ENCODE results near the gene KCNMB2. TPM values are rescaled to one million over a fixed set of nuclear protein-coding genes. Genes with fewer than 3 reads are reported as not detected.

KCNMB2 gene
- total RNA-seq, 1 donor from 2014 or later = not detected

DNA sequence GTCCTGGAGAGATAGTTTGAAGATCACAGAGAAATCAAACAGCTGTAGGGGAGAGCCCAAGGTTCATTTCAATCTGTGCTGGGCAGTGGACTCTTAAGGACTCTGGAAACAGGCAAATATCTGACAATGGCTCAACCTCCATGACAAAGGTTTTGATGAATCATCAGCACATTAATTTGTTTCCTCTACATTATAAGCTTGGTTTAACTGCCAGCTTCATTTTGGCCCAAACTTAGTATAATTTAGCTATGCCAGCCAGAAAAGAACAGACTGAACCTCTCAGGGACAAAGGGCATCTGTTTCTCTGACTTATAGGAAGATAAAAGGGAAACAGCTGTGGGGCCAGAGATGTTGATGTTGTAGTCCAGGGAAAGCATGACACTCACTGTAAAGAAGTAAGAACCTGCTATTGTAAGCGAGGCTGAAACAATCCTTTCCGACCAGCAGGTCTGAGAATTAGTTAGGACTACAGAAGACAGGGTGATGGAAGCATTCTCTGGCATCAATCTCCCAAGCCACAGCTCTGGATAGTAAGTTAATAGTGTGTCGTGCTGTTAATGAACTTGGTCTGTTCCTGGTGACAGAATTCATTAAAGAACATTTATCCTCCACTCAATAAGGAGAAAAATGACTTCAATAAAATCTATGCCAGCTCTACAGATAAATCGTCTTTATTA is 110.1 kb downstream of the KCNMB2 start:
- DNase-seq (ENCODE audit: low spot score) = no peak

DNA sequence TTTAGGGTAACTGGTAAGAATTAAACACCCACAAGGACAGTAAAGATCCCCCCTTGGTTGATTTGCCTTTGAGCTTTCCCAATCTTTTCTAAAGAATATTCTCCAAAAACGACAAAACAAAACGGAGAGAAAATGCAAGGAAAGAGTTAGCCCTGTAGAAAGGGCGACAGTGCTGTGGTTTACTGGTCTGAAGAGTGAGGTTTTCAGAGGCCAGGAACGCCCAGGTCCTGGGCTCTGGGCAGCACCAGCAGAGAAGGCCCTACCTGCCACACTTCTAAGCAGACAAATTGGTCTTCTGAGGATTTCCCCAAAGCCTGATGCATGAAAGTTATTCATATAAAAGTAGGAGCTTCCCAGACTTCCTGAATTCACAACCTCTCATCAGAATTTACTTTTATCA is 119.3 kb downstream of the KCNMB2 start:
- no peak for DNase-seq (ENCODE audit: low spot score)

DNA sequence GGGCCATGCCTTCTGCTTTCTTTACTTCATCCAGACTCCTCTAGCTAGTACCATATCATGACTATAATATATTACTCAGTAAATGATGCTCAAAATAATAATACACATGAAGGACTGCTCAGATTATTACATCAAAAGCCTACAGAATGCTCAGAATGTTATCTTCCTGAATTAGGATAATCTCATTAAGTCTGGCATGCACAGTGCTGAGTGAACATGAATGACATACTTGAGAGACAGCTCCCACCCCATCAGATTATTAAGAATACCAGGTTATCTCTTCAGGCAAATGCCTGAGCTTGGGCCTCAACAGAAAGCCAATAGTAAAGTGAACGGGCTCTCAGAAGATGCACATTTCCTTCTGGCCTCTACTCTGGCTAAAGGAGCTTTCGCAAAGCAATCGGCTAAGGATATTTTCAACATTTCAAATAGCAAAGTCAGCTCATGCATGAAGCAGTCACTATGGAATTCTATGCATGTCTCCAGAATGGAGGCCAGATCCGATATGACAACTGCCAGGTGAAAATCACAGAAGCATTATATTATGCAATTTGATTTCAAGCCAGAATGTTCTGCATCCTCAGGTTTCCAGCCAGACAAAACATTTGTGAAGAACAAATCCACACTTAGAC is 122.6 kb downstream of the KCNMB2 start:
- no peak for DNase-seq (ENCODE audit: low spot score)

DNA sequence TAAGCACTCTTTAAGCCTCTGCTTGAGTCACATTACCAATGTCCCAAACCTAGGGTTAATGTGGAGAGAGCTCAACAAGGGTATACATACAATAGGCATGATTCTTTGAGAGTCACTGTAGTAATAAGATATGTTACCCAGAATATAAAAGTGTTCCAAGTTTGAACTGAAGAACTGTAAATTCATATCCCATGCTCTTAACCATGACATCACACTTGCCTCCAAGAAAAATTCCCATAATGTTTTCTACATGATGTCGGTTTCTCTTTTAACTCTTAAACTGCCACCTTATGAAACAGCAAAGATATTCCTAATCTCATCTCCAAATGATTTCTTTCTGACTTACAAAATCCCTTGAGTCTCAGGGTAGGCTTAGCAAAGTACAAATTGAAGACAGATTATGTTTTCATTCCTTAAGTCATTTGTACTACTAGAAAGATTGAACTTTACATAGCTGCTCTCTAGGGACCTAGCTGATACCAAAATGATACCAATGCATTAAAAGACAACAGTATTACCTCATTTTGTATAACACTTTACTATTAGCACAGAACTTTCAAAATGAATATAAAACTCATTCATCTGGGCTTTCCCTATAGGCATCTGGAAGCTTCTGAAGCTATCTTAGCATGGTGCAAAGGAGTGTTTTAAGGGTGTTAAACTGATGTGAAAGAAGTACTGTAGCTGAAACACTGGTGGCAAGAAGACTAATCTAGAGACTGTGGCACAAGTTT is 127.1 kb downstream of the KCNMB2 start:
- DNase-seq (ENCODE audit: low spot score) = no peak

DNA sequence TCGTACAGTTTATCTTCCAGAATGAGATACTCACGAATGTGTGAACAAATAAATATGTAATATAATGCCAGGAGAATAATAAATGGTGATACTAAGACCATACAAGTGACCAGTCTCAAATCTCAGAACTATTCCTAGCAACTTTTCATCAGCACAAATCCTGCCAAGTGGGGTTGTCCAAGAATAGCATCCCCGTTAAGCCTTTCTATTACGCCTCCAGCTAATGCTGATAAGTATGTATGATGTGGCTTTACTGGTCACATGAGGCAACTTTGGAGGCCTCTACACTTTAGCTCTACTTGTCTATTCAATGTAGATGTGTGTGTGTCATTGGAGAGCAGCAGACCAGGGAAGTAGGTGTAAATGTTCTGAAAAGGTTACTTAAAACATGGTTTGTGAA is 129.5 kb downstream of the KCNMB2 start:
- DNase-seq (ENCODE audit: low spot score) = no peak

DNA sequence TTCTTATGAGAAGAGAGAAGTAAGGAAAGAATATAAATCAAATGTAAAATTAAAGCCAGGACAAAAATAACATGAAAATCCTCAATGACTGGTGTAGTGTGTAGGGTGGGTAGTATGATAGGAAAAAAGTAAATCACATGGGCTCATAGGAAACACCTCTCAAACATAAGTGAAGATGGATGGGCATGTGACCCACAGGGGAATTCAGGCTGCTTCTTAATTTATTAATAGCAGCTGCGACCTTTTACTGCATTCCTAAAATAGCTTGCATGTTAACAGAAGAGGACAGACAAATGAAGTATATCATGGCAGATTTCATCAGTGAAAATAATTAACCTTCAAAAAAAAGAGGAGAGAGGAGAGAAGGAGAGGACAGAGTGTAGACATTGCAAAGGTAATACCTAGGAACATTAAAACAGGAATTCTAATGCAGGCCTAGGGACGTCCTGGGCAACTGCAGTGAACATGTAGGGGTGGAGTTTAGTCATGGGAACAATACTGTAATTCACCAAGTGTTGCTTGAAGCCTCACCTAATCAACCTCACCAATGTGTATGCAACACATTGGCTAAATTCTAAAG is 132.9 kb downstream of the KCNMB2 start:
- DNase-seq (ENCODE audit: low spot score) = no peak

DNA sequence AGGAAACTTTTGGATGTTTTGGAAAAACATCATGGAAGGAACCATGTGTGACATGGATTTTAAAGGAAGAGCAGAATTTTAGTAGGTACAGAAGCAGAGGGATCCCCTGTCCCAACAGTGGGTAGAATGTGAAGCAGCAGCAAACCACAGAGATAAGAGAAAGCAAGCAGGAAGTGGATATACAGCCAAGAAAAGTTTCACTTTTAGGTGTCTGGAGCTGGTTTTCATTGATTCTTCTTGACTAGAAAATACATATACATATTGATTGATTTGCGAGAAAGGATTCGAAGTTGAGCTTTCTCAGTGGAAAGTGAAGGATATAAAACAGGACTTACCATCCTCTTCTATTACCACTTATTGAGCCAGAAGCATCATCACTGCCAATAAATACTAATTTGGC is 133.5 kb downstream of the KCNMB2 start:
- DNase-seq (ENCODE audit: low spot score) = no peak

DNA sequence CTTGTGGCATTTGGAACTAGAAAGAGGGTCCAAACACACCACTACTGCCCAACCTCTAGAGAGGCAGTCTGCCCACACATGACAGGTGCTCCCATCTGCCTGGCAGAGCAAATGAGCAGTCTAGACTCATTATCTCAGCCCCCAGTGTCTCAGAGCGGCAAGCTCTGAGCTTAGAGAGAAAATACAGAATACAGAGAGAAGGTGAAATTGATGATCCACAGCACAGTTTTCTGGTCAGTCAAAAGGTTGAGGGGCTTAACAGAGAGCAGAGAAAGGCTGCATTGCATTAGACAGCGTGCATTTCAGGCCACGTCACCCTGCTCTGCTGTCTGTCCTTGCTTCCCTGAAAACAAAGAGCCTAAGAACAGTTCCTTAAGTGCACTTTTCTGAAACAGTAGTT is 135.1 kb downstream of the KCNMB2 start:
- no peak for DNase-seq (ENCODE audit: low spot score)

DNA sequence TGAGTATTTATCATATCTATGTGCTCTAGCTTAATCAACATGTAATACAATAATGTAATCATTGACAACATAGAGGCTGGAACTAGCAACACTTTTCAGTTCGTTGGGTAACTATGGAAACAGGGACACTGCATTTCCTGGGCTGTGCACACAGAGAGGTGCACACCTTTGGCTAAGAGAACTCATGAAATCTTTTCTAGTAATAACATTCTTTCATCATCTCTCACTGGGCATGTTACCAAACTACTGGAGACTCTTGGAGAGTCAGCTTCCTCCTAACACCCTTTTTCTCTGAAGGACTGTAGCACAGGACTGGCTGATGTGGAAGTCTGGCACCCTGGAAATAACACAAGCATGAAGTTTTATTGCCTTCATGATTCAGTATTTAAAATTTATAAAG is 135.6 kb downstream of the KCNMB2 start:
- DNase-seq (ENCODE audit: low spot score) = no peak

DNA sequence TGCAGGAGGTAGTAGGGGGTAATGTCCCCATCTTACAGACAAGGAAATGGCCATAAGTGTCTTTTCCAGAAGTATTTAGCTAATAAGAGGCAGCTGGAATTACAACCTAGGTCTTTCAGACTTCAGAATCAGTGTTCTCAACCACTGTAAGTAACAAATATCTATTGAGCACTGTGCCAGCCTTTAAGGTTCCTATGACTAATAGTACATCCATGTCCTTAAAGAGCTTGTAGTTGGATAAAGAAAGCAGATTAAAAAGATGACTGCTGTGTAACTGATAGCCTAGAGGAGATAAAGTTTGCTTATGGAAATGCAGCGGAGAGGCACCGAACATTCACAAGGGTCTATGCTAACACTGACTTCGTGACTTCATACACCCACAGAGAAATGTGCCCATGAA is 136.0 kb downstream of the KCNMB2 start:
- no peak for DNase-seq (ENCODE audit: low spot score)

DNA sequence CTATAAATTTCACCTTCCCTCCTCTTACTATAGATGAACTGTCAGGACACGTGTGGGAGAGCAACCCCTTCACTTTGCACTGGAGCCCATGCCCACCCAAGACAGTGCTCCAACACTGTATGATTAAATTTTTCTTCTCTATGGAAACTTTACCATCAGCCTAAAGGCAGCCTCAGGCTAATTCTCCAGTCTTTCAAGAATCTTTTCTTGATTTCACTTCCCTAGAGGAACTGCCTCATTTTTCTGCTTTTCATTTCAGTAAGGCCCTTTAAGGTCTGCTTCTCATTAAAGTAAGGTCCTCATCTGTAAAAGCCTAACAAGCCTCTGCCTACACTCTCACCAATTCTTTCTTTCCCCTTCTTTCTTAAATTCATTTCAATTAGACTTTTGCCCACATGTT is 137.3 kb downstream of the KCNMB2 start:
- DNase-seq (ENCODE audit: low spot score) = no peak

DNA sequence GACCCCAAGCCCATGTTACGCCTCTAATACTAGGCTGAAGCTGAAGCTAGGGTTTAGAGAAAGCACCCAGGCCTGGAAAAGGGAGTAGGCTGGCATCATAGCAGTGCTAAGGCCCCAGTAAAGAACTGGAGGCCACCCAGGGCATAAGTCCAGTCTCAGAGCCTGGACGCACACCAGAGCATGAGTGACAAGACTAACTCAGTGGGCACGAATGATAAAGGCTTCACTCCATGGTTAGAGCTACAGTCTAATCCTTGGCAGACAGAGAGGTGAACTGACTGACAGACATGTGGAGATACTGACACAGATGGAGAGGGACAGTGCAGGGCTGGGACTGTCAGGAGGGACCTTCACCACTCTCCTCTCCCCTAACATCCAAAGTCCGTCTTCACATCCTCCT is 139.8 kb downstream of the KCNMB2 start:
- DNase-seq (ENCODE audit: low spot score) = no peak

DNA sequence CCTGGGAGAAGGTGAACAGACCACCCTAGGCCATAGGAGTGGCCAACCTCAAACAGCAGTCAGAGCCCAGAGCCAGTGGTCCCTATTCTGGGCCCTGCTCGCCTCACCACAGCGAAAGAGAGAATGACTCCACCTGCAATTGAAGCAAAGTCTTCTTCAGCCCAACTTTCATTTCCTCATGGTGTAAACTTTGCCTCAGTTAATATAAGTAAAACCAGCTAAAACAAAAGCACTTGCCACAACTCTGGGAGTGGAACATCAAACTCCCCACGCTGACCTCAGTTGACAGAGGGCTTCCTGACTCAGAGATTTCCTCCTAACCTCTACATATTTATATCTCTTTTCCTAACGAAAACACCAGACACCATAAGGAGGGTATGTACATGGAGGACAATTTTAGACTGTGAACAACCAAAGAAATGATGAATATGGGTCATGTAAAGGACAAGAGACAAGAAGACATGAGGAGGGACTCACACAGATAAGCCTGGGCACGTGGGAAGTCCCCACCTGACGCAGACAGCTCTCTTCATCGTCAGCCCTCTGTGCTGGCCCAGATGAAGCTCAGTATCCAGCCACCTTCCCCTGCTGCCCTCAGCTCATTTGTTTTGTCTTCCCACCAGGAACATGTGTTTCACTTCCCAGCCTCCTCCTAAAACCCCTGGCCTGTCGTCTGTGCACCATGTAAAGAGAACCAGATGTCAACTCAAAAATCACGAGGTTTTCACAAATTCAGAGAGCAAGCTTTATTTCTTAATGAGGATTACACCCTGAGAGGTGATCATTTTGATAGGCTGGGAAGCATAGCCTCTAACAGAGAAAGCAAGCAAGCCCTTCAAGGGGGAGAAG is 140.9 kb downstream of the KCNMB2 start:
- no peak for DNase-seq (ENCODE audit: low spot score)

DNA sequence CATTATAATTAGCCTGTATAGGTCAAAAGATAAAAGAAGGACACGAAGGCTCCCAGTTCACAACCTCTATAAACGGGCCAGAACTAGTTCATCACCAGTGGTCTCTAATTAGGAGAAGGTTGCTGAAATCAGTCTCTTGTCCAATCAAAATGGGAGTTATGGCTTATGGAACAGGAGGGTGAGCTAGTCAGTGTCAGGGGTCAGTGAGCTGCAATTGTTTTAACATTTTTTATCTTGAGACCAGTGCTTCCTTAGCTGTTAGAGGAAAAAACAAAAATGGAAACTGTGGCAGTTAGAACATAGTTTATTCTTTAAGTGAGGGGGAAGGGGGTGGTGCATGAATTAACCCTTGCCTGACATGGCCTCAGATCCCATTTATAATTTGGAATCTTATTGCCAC is 141.7 kb downstream of the KCNMB2 start:
- no peak for DNase-seq (ENCODE audit: low spot score)

DNA sequence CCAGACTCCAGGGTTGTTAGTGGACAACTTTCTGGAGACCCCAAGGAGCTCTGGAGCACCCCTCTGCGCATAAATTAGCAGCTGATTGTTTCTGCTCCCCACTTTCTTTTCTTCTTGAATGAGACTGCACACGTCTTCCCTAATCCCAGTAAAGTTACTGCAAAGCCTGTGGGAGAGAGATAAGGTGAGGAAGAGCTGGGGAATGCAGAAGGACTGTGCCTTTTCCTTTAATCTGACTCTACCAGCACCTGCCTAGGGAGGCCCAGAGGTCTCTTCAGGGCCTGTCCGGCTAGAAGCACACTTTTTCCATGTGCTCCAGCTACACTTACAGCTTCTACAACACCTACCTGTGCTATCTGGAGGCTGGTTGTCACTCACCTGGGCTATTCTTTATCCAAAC is 143.8 kb downstream of the KCNMB2 start:
- no peak for DNase-seq (ENCODE audit: low spot score)

DNA sequence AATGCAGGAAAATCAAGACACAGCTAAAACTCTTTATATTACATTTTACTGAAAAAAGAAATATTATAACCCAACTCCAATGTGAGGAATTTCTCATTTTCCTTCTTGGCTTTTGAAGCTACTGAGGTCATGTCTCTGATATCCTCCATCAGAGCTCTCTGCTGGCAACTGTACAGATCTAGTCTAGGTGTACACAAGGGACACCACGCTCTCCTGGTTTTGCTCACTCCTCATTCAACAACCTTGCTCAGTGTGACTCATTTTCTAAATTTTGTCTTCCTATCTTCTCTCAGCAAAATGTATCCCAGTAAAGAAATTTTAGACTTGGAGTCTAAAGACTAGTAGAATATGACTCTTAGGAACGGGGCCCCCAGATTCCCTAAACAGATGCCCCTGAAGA is 144.3 kb downstream of the KCNMB2 start:
- DNase-seq (ENCODE audit: low spot score) = no peak

DNA sequence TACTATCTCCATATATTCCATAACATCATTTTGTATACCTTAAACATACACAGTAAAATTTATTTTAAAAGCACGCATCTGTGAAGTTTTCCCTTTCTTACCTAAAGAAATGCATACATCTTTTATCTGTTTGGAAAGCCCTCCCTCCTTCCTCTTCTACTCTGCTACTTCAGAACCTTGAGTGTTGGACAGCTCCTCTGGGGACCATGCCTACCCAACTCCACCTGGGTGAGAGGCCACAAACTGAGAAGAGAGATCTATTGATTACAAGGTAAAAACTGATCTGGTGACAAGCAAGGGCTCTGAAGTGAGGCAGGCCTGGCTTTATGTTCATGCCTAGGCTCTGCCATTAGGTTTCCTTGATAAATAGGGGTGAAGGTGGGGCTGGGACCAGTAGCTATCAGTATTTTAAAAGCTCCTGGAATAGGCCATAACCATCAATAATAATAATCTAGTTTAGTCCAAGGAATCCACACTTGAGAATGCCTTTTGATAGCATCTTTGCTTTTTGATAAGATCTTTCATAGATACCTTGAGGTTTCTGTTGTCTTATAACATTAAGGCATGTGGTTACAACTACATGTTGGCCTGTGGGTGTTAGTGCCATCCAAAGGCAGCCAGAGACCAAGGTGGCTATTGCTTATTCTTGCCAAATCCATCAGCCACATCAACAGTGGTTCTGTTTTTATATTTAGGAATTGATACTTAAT is 148.8 kb downstream of the KCNMB2 start:
- DNase-seq (ENCODE audit: low spot score) = no peak

DNA sequence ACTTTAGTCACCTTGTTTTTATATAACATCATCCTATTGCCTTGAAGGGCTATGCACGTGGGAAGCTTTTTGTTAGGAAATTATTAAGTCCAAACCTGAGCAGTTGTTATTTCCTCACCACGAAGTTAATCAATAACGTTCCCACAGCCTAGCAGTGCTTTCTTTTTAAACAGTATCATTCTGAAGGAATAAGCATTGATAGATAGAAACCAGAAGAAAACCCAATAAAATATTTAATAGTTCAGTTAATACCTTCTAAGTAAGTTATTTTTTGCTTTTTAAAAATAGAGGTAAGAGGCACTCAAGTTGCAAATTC is 149.3 kb downstream of the KCNMB2 start:
- DNase-seq (ENCODE audit: low spot score) = no peak

DNA sequence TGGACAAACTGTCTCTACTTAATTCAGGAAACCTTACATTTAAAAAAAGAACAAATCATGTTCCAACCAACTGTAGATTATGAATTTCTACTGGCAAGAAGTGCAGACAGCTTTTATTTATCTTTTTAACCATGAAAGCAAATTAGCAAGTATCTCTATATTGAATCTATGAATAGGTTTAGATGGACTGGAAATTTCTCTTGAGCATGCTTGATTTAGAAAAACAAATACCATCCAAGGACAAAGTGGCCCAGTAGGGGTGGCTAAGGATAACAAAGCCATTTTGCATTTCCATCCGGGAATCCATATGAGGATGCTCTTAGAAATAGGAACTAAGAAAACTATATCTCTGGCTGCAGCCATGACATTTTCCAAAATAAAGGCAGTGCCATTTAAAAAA is 150.6 kb downstream of the KCNMB2 start:
- DNase-seq (ENCODE audit: low spot score) = no peak

DNA sequence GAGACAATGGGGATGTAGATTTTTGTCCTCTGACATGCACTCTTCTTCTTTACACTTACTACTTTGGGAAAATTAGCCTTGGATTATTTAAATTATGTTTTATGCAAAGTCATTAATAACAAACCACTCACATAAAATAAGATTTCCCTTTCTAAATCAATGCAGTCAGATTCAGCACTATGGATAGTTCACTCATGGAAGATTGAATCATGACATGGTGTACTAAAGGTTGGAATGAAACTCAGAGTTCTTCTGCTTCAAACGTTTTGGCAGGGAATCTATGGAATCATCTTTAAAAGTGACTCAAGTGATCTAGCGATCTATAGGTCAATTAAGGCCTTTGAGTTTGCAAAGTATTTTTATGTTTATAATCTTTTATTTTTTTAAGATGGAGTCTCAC is 154.3 kb downstream of the KCNMB2 start:
- no peak for DNase-seq (ENCODE audit: low spot score)

DNA sequence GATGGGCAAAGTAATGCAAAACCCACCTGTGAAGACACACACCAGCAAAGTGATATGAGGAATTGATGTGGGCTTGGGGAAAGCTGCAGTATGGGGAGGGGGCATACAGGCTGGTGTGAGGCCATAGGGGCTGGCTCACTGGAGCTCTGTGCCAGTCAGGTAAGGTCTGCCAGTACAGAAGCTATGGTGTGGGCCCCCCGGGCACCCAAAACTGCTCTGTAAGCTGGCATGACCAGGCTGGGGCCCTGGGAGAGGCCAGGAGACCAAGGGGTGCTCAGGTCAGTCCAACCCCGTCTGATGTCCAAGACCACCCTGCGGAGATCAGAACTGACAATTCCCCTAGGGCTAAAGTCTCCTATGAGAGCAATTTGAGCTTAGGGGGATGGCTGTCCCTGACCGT is 163.1 kb downstream of the KCNMB2 start:
- DNase-seq (ENCODE audit: low spot score) = no peak
